PC-3 (cell line): ENCODE data around the gene NFIX. TPM values are rescaled to one million over a fixed set of nuclear protein-coding genes. Genes with fewer than 3 reads are reported as not detected.
"Not testable (repeated sequence)": the region's sequence is repeated elsewhere in the genome, so short reads cannot be mapped to it uniquely, and the experiment has no call there.

Experiments used
- ATAC-seq: fragments of 200-7000 bp; cut with Tn5 transposase; 2 replicates; pipeline ENCODE4 v1.9.1; 2020; ENCODE audit warnings: mild to moderate bottlenecking, moderate library complexity
- BruUV-seq: library from RNA; stranded (reverse); fragments of 400-500 nt; replicated peaks from 2 replicates; lab custom pipeline; 2021; lab: Mats Ljungman, UMichigan
- CTCF ChIA-PET: fragments of 300-600 bp; sonication (Branson Sonifier 250); formaldehyde crosslinking; loops from one replicate; lab custom pipeline; 2022; ENCODE audit warnings: antibody characterized with exemption; lab: Charles Lee
- POLR2A ChIA-PET: fragments of 300-600 bp; sonication (Branson Sonifier 250); formaldehyde crosslinking; loops from one replicate; lab custom pipeline; 2022; ENCODE audit warnings: antibody characterized with exemption; ENCODE audit not compliant: unreplicated experiment; lab: Charles Lee
- DNase-seq: peaks from one replicate; pipeline ENCODE4 v3.0.0-alpha.2; 2015
- H2AFZ ChIP-seq: fragments of 300-600 bp; sonication (generic); 2 replicates; pipeline ENCODE4 v1.6.0; 2016; ENCODE audit warnings: antibody characterized with exemption, low read length
- H3F3A ChIP-seq: fragments of 300-600 bp; sonication (generic); one replicate; pipeline ENCODE4 v1.6.0; 2017; ENCODE audit warnings: antibody characterized with exemption, low read length, control low read depth, mild to moderate bottlenecking; ENCODE audit not compliant: unreplicated experiment
- H3K27ac ChIP-seq: fragments of 300-600 bp; sonication (generic); 2 replicates; pipeline ENCODE4 v1.5.1; 2016; ENCODE audit warnings: mild to moderate bottlenecking, low read length
- H3K27me3 ChIP-seq: fragments of 300-600 bp; sonication (generic); 2 replicates; pipeline ENCODE4 v1.6.1; 2016; ENCODE audit warnings: low read length, mixed read lengths
- H3K36me3 ChIP-seq: fragments of 300-600 bp; sonication (generic); 2 replicates; pipeline ENCODE4 v1.6.1; 2016; ENCODE audit warnings: low read depth, mixed run types, low read length, mixed read lengths
- H3K4me1 ChIP-seq: fragments of 300-600 bp; sonication (generic); 2 replicates; pipeline ENCODE4 v1.5.1; 2016; ENCODE audit warnings: low read length; ENCODE audit not compliant: insufficient read depth
- H3K4me2 ChIP-seq: fragments of 300-600 bp; sonication (generic); 2 replicates; pipeline ENCODE4 v1.6.0; 2016; ENCODE audit warnings: low read length
- H3K4me3 ChIP-seq: fragments of 300-600 bp; sonication (generic); 2 replicates; pipeline ENCODE4 v1.5.1; 2016; ENCODE audit warnings: mild to moderate bottlenecking, low read length, mixed read lengths
- H3K79me2 ChIP-seq: fragments of 300-600 bp; sonication (generic); 2 replicates; pipeline ENCODE4 v1.6.1; 2017; ENCODE audit warnings: low read length, mixed read lengths
- H3K9ac ChIP-seq: fragments of 300-600 bp; sonication (generic); 2 replicates; pipeline ENCODE4 v1.6.0; 2016; ENCODE audit warnings: mild to moderate bottlenecking, low read length
- H3K9me2 ChIP-seq: fragments of 300-600 bp; sonication (generic); replicated peaks from 2 replicates; pipeline ENCODE4 v1.6.1; 2016; ENCODE audit warnings: mixed run types, low read length, mixed read lengths
- H3K9me3 ChIP-seq: fragments of 300-600 bp; sonication (generic); 2 replicates; pipeline ENCODE4 v1.6.1; 2016; ENCODE audit warnings: low read length, mixed read lengths
- H4K20me1 ChIP-seq: fragments of 300-600 bp; sonication (generic); 2 replicates; pipeline ENCODE4 v1.6.1; 2016; ENCODE audit warnings: low read length, mixed read lengths
- CTCF ChIP-seq: fragments of 300-600 bp; sonication (generic); conservative IDR thresholded peaks from 2 replicates; pipeline ENCODE4 v1.5.1; 2017; ENCODE audit warnings: antibody characterized with exemption, low read depth, mild to moderate bottlenecking, low read length
- EZH2 ChIP-seq: fragments of 300-600 bp; sonication (generic); IDR thresholded peaks from one replicate; pipeline ENCODE4 v1.6.1; 2017; ENCODE audit warnings: antibody characterized with exemption, mild to moderate bottlenecking, low read length; ENCODE audit not compliant: unreplicated experiment
- EZH2phosphoT487 ChIP-seq: fragments of 300-600 bp; sonication (generic); IDR thresholded peaks from 2 replicates; pipeline ENCODE4 v1.6.1; 2018; ENCODE audit warnings: mild to moderate bottlenecking, antibody characterized with exemption, low read length, borderline replicate concordance
- intact Hi-C: fragments of 100-400 bp; cut with micrococcal nuclease; formaldehyde crosslinking; loops from 2 replicates; pipeline ENCODE4 v1.9.0; 2023
- total RNA-seq: library from RNA; depleted of rRNA; stranded (reverse); fragments of >200 nt; gene quantifications from 2 replicates; pipeline ENCODE4 v1.2.3, GENCODE V29; 2014

NFIX gene
- total RNA-seq, 1 experiment from 2014 or later = 43.3 TPM

DNA sequence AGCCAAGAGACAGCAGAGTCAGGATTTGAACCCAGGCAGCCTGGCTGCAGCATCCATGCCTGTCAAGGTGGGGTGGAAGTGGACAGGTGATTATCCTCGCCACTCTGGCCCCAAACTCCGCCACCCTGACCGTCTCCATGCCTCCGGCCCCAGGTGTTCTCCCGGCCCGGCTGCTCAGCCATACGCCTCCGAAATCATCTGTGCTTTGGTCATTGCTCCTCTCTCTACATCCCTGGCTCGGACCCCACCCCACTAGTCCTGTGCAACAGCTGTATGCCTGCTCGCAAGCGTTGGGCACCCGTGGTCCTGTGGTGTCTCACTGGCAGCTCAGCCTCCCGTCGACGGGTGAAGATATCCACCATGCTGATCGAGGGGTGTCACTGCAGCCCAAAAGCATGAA lies 22.0 kb upstream of the NFIX start:
- Histone ChIP-seq H3K4me2 (no peak overlapping the region), H3K4me1 (no peaks in the 10 kb centered on the region), H3K27ac (no peak overlapping the region), H3K4me3 (no peak overlapping the region), H3K79me2 (no peaks in the 10 kb centered on the region), H4K20me1 (no peaks in the 10 kb centered on the region), H3K9ac (no peak overlapping the region), H3K27me3 (no peaks in the 10 kb centered on the region), H3F3A (no peaks in the 10 kb centered on the region), H3K36me3 (no peaks in the 10 kb centered on the region), H3K9me3 (no peaks in the 10 kb centered on the region), H3K9me2 (no peaks in the 10 kb centered on the region), H2AFZ (no peak overlapping the region)
- BruUV-seq = no TSS peak
- no peak for DNase-seq
- ChIA-PET CTCF (no interaction called here), POLR2A (no interaction called here)
- TF ChIP-seq EZH2phosphoT487 (no peak), CTCF (no peak), EZH2 (no peak)
- intact Hi-C loops = no loop called here
- ATAC-seq = no peak

DNA sequence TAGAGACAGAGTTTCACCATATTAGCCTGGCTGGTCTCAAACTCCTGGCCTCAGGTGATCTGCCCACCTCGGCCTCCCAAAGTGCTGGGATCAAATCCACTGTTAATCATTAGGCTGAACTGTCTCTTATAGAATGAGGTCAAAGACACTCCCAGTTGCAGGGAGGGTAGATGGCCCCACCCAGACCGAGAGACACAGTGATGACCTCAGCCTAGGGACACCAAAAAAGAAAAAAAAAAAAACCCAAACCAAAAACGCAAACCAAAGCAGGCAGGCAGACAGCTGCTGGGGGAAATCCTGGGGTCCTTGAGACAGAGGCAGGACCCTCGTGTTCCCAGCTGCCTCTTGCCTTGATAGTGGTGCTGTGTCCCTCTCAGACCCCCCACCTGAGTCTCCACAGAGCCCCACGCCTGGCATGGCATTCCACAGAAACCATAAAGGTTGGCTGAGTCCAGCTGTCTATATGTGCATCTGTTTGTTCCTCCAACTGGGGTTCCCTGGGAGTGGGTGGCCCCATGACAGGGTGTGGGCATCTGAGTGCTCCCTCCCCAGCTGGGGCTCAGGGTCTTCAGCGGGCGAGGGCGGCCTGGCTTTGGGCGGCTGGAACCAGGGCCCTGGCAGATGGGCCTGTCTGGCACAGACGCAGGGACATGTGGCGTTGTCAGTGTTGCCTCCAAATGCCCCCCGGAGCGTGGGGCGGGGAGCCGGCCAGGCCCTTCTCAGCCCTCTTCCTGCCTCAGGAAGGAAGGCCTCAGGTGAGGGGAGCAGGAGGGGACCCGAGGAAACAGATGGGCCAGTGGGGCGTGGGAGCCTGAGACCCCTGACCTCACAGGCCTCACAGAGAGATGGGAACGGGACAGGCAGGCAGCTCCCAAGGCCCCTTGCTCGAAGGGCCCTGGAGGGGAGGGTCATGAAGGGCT lies 20.7 kb upstream of the NFIX start:
- no peaks in the 10 kb centered on the region for H4K20me1 ChIP-seq
- no peaks in the 10 kb centered on the region for H3K9me2 ChIP-seq
- no peaks in the 10 kb centered on the region for H3K27me3 ChIP-seq
- H3K79me2 ChIP-seq = no peaks in the 10 kb centered on the region
- DNase-seq (no peak), ATAC-seq (no peak)
- TF ChIP-seq EZH2phosphoT487 (no peak), CTCF (no peak), EZH2 (no peak)
- H3K27ac ChIP-seq = no peak overlapping the region
- no peaks in the 10 kb centered on the region for H3K9me3 ChIP-seq
- H3K36me3 ChIP-seq = no peaks in the 10 kb centered on the region
- no peak overlapping the region for H3K4me2 ChIP-seq
- CTCF ChIA-PET = interaction anchor here (1.1 kb wide), 1 partner anchor 9 kb away, joined by 4 read pairs; no protein-coding TSS in a partner anchor
- intact Hi-C loops = no loop called here
- no peak overlapping the region for H3K9ac ChIP-seq
- H3F3A ChIP-seq = no peaks in the 10 kb centered on the region
- H3K4me1 ChIP-seq = no peaks in the 10 kb centered on the region
- no TSS peak for BruUV-seq
- H2AFZ ChIP-seq = no peak overlapping the region
- POLR2A ChIA-PET = no interaction called here
- H3K4me3 ChIP-seq = no peak overlapping the region

- no peaks in the 10 kb centered on the region for H3K27me3 ChIP-seq
- H2AFZ ChIP-seq = no peak overlapping the region
- H3K9ac ChIP-seq = no peak overlapping the region
- H4K20me1 ChIP-seq = no peaks in the 10 kb centered on the region
- H3K9me3 ChIP-seq = no peaks in the 10 kb centered on the region
- intact Hi-C loops = no loop called here
- POLR2A ChIA-PET = interaction anchor here (0.6 kb wide), 1 partner anchor 19 kb away, joined by 3 read pairs; no protein-coding TSS in a partner anchor
- CTCF ChIA-PET = interaction anchor here (0.6 to 1.1 kb wide), 2 partner anchors 10 to 55 kb away, joined by 3 to 4 read pairs; no protein-coding TSS in a partner anchor
- H3F3A ChIP-seq = no peaks in the 10 kb centered on the region
- ATAC-seq (no peak), DNase-seq (no peak)
- H3K4me1 ChIP-seq = no peaks in the 10 kb centered on the region
- H3K27ac ChIP-seq = no peak overlapping the region
- no peak overlapping the region for H3K4me3 ChIP-seq
- no peaks in the 10 kb centered on the region for H3K79me2 ChIP-seq
- TF ChIP-seq CTCF (no peak), EZH2phosphoT487 (no peak), EZH2 (no peak)
- H3K36me3 ChIP-seq = no peaks in the 10 kb centered on the region
- no peaks in the 10 kb centered on the region for H3K9me2 ChIP-seq
- no peak overlapping the region for H3K4me2 ChIP-seq
- BruUV-seq = no TSS peak
Measured at GRCh38 chr19:12975221-12975741, 20.0 kb upstream of the NFIX start.

- ATAC-seq, H4K20me1 ChIP-seq, H3K4me3 ChIP-seq, H3K4me1 ChIP-seq, H3K27me3 ChIP-seq, H3K36me3 ChIP-seq, H3K4me2 ChIP-seq, H3K9me2 ChIP-seq, H2AFZ ChIP-seq, BruUV-seq, H3K9ac ChIP-seq, POLR2A ChIA-PET, H3F3A ChIP-seq, H3K79me2 ChIP-seq, intact Hi-C loops, DNase-seq, H3K27ac ChIP-seq, H3K9me3 ChIP-seq: not testable (repeated sequence)
- CTCF ChIA-PET = interaction anchor here (0.6 to 3.0 kb wide), 5 partner anchors 11 to 285 kb away, joined by 3 to 53 read pairs (median 5); no protein-coding TSS in a partner anchor
Measured at GRCh38 chr19:12976109-12976508, 19.2 kb upstream of the NFIX start.
